OCI-LY7 (cell line): ENCODE measurements around the gene CXCR6. TPM values are rescaled to one million over a fixed set of nuclear protein-coding genes. Genes with fewer than 3 reads are reported as not detected.

ENCODE experiments used
- BruUV-seq: library from RNA; stranded (reverse); fragments of 400-500 nt; replicated peaks from 2 replicates; lab custom pipeline; 2021; lab: Mats Ljungman, UMichigan
- CTCF ChIA-PET: fragments of 300-600 bp; sonication (Branson Sonifier 250); formaldehyde crosslinking; loops from one replicate; lab custom pipeline; 2022; ENCODE audit warnings: antibody characterized with exemption; ENCODE audit not compliant: unreplicated experiment; lab: Charles Lee
- POLR2A ChIA-PET: fragments of 300-600 bp; sonication (Branson Sonifier 250); formaldehyde crosslinking; loops from one replicate; lab custom pipeline; 2022; ENCODE audit warnings: antibody characterized with exemption; lab: Charles Lee
- DNase-seq: peaks from one replicate; pipeline ENCODE4 v3.0.0-alpha.2; 2015; ENCODE audit warnings: low spot score
- H2AFZ ChIP-seq: fragments of 200-600 bp; sonication (generic), shearing (Covaris generic); 2 replicates; pipeline ENCODE4 v1.6.1; 2014; ENCODE audit warnings: mild to moderate bottlenecking, antibody characterized with exemption, low read length, moderate library complexity
- H3K27ac ChIP-seq: fragments of 200-600 bp; sonication (generic); 2 replicates; pipeline ENCODE4 v1.5.1; 2014; ENCODE audit warnings: mixed run types, low read depth, mild to moderate bottlenecking, moderate library complexity, low read length, inconsistent platforms; ENCODE audit not compliant: poor library complexity, severe bottlenecking
- H3K36me3 ChIP-seq: fragments of 200-600 bp; sonication (generic); 2 replicates; pipeline ENCODE4 v1.6.1; 2014; ENCODE audit warnings: mild to moderate bottlenecking, antibody characterized with exemption, low read length, moderate library complexity, mixed read lengths; ENCODE audit not compliant: insufficient read depth
- H3K4me1 ChIP-seq: fragments of 200-600 bp; sonication (generic); 2 replicates; pipeline ENCODE4 v1.5.1; 2014; ENCODE audit warnings: mild to moderate bottlenecking, low read length; ENCODE audit not compliant: insufficient read depth, poor library complexity, severe bottlenecking
- H3K4me2 ChIP-seq: fragments of 200-600 bp; sonication (generic); 2 replicates; pipeline ENCODE4 v1.6.1; 2014; ENCODE audit warnings: mild to moderate bottlenecking, low read length
- H3K4me3 ChIP-seq: fragments of 200-600 bp; sonication (generic); 2 replicates; pipeline ENCODE4 v1.5.1; 2014; ENCODE audit warnings: mild to moderate bottlenecking, low read depth, low read length; ENCODE audit not compliant: poor library complexity, severe bottlenecking
- H3K79me2 ChIP-seq: fragments of 200-600 bp; sonication (generic); 2 replicates; pipeline ENCODE4 v1.6.1; 2016; ENCODE audit warnings: low read depth, mild to moderate bottlenecking, low read length, moderate library complexity, mixed read lengths; ENCODE audit not compliant: insufficient read depth
- H3K9me2 ChIP-seq: fragments of 200-600 bp; sonication (generic); 2 replicates; pipeline ENCODE4 v1.6.1; 2016; ENCODE audit warnings: mild to moderate bottlenecking, low read length, mixed read lengths; ENCODE audit not compliant: insufficient read depth
- H3K9me3 ChIP-seq: fragments of 200-600 bp; sonication (generic); 2 replicates; pipeline ENCODE4 v1.6.1; 2014; ENCODE audit warnings: mild to moderate bottlenecking, mixed run types, low read length, mixed read lengths
- H4K20me1 ChIP-seq: fragments of 200-600 bp; sonication (generic); 2 replicates; pipeline ENCODE4 v1.6.1; 2014; ENCODE audit warnings: mild to moderate bottlenecking, antibody characterized with exemption, low read length, moderate library complexity, mixed read lengths; ENCODE audit not compliant: insufficient read depth
- EZH2phosphoT487 ChIP-seq: fragments of 200-600 bp; sonication (generic); IDR thresholded peaks from 2 replicates; pipeline ENCODE4 v1.6.1; 2018; ENCODE audit warnings: low read depth, borderline replicate concordance, mild to moderate bottlenecking, mixed run types, antibody characterized with exemption, low read length, moderate library complexity, mixed read lengths
- intact Hi-C: fragments of 100-400 bp; cut with micrococcal nuclease; formaldehyde crosslinking; loops from one replicate; pipeline ENCODE4 v1.10.0; 2022; ENCODE audit not compliant: unreplicated experiment
- total RNA-seq, 2 experiments: library from RNA; depleted of rRNA in 1 of 2; stranded (reverse); fragments of >200 nt in 1 of 2; shearing (Covaris generic) in 1 of 2; gene quantifications; 2 replicates each; pipeline ENCODE4 v1.2.3, GENCODE V29; 2014 to 2022
- TF ChIP-seq, protein P1 (sequence below): fragments of 200-600 bp; sonication (generic); conservative IDR thresholded peaks from 2 replicates; pipeline ENCODE4 v1.5.1; 2014; ENCODE audit warnings: mild to moderate bottlenecking, antibody characterized with exemption, low read length, moderate library complexity, mixed read lengths

The CXCR6 gene
- total RNA-seq, 2 experiments from 2014 or later: not detected

DNA sequence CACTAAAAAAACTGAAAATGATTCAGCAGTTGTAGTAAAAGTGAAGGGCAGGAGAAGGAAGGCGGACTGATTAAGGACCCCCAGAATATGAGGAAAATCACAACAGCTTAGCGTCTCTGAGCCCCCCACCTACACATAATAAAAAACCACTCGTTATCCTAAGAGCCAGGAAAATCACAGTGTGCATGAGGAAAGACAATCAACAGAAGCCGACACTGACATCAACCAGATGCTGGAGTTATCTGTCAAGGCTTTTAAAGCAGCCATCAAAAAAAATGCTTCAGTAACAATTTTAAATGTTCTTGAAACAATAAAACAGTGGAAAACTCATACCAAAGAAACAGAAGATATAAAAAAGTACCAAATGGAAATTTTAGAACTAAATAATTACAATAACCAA is 9.7 kb upstream of the CXCR6 start:
- ChIA-PET CTCF (no interaction called here), POLR2A (no interaction called here)
- peaks cover 85% of the 10 kb centered on the region for H3K36me3 ChIP-seq
- no peaks in the 10 kb centered on the region for H4K20me1 ChIP-seq
- no peaks in the 10 kb centered on the region for H3K9me2 ChIP-seq
- DNase-seq: no peak
- intact Hi-C loops: no loop called here
- no peak overlapping the region for H3K27ac ChIP-seq
- H3K79me2 ChIP-seq: no peaks in the 10 kb centered on the region
- no peak overlapping the region for H3K4me3 ChIP-seq
- H2AFZ ChIP-seq: no peak overlapping the region
- no peaks in the 10 kb centered on the region for H3K4me1 ChIP-seq
- no peaks in the 10 kb centered on the region for H3K9me3 ChIP-seq
- no peak for TF ChIP-seq EZH2phosphoT487
- TF ChIP-seq, protein P1, sequence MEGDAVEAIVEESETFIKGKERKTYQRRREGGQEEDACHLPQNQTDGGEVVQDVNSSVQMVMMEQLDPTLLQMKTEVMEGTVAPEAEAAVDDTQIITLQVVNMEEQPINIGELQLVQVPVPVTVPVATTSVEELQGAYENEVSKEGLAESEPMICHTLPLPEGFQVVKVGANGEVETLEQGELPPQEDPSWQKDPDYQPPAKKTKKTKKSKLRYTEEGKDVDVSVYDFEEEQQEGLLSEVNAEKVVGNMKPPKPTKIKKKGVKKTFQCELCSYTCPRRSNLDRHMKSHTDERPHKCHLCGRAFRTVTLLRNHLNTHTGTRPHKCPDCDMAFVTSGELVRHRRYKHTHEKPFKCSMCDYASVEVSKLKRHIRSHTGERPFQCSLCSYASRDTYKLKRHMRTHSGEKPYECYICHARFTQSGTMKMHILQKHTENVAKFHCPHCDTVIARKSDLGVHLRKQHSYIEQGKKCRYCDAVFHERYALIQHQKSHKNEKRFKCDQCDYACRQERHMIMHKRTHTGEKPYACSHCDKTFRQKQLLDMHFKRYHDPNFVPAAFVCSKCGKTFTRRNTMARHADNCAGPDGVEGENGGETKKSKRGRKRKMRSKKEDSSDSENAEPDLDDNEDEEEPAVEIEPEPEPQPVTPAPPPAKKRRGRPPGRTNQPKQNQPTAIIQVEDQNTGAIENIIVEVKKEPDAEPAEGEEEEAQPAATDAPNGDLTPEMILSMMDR: no peak
- no TSS peak for BruUV-seq
- H3K4me2 ChIP-seq: no peak overlapping the region

DNA sequence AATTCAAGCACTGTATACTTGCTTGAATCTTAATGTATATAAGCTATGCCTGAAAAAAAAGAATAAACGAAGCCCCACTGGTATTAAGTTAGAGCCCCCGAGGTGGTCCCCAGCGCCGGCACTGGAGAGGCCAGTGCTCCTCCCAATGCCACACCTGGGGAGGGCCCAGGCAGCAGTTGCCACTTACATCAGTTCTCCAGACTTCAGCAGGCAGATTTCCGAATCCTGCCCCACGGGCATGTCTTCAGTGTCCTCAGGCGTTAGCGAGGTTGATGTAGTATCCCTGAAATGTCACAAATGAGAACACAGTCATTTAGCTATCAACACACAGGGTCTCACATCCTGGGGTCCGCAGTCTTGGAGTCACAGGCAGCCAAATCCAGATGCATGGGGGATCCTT is 7.0 kb upstream of the CXCR6 start:
- TF ChIP-seq EZH2phosphoT487: no peak
- TF ChIP-seq, protein P1: no peak
- no peak for DNase-seq
- Histone ChIP-seq H3K4me1 (no peaks in the 10 kb centered on the region), H3K4me2 (no peak overlapping the region), H3K9me2 (no peaks in the 10 kb centered on the region), H3K9me3 (no peaks in the 10 kb centered on the region), H3K27ac (no peak overlapping the region), H3K79me2 (no peaks in the 10 kb centered on the region), H4K20me1 (no peaks in the 10 kb centered on the region), H3K36me3 (peaks cover 59% of the 10 kb centered on the region), H3K4me3 (no peak overlapping the region), H2AFZ (no peak overlapping the region)
- ChIA-PET POLR2A (no interaction called here), CTCF (no interaction called here)
- BruUV-seq: no TSS peak
- intact Hi-C loops: no loop called here

DNA sequence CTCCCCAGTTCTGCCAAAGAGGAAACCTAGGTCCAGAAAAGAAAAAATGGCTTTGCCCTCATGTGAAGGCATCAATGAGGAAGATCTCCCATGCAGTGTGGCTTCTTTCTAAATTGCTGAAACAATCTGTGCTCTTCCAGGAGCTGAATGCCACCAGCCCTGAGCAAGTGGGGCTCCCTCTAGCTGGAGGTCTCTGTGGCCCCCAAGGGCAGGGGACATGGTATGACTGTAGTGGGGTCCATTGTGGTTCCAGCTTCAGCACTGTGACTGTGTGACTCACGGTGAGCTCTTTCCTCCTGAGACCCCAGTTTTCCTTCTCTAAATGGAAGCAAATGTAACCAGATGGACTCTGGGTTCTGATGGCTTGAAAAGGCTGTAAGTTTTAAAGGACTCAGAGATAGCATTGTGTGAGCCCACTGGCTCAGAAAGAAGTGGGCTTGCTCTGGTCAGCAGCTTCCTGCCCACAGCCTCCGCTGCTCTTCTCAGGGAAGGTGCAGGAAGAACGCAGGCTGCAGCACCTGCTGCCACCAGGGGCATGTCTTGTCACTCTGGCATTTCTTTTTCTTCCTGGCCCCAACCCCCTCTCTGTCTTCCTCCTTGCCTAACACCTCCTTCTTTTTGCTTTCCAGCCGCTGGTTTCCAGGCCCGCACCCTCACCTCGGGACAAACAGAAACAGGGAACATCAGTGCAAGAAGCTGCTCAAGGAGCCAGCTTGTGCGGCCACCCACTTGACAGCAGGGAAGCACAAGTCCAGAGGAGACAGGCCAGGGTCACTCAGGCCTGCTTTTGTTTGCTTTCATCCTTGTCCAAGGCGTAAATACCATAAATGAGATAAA is 5.8 kb upstream of the CXCR6 start:
- intact Hi-C loops: loop anchor here (1.0 to 2.0 kb wide), 2 partner anchors 142 to 441 kb away; no protein-coding TSS in a partner anchor
- TF ChIP-seq EZH2phosphoT487: no peak
- TF ChIP-seq, protein P1: no peak
- ChIA-PET CTCF (no interaction called here), POLR2A (no interaction called here)
- Histone ChIP-seq H3K4me2 (no peak overlapping the region), H3K79me2 (no peaks in the 10 kb centered on the region), H3K36me3 (peaks cover 54% of the 10 kb centered on the region), H4K20me1 (no peaks in the 10 kb centered on the region), H3K9me2 (no peaks in the 10 kb centered on the region), H2AFZ (no peak overlapping the region), H3K4me1 (no peaks in the 10 kb centered on the region), H3K4me3 (no peak overlapping the region), H3K27ac (no peak overlapping the region), H3K9me3 (no peaks in the 10 kb centered on the region)
- no peak for DNase-seq
- BruUV-seq: no TSS peak
